Panc1 (cell line): ENCODE results near the gene SP4. TPM values are rescaled to one million over a fixed set of nuclear protein-coding genes. Genes with fewer than 3 reads are reported as not detected.

ENCODE experiments used
- ATAC-seq: fragments of 200-7000 bp; cut with Tn5 transposase; 2 replicates; pipeline ENCODE4 v1.9.1; 2020; ENCODE audit warnings: mild to moderate bottlenecking, moderate library complexity
- Bru-seq: library from RNA; stranded (reverse); fragments of 400-500 nt; gene quantifications from one replicate; lab custom pipeline; 2021; lab: Mats Ljungman, UMichigan
- BruChase-seq, 2 experiments: library from RNA; stranded (reverse); fragments of 400-500 nt; gene quantifications; one replicate each; lab custom pipeline; 2021; lab: Mats Ljungman, UMichigan
- BruUV-seq: library from RNA; stranded (reverse); fragments of 400-500 nt; replicated peaks from 2 replicates; lab custom pipeline; 2021; lab: Mats Ljungman, UMichigan
- CTCF ChIA-PET: fragments of 300-600 bp; sonication (Branson Sonifier 250); formaldehyde crosslinking; loops from one replicate; lab custom pipeline; 2022; ENCODE audit warnings: antibody characterized with exemption; lab: Charles Lee
- POLR2A ChIA-PET: fragments of 300-600 bp; sonication (Branson Sonifier 250); formaldehyde crosslinking; loops from one replicate; lab custom pipeline; 2022; ENCODE audit warnings: antibody characterized with exemption; lab: Charles Lee
- DNase-seq: peaks from one replicate; pipeline ENCODE4 v3.0.0-alpha.2; 2010; ENCODE audit warnings: low read depth, low spot score
- H3K27ac ChIP-seq: 2 replicates; pipeline ENCODE4 v1.5.1; 2011; ENCODE audit warnings: mild to moderate bottlenecking, low read length, inconsistent platforms
- H3K27me3 ChIP-seq: fragments of 200-500 bp; sonication (Bioruptor generic); 2 replicates; pipeline ENCODE4 v1.6.0; 2014; ENCODE audit warnings: low read length, inconsistent platforms; ENCODE audit not compliant: control insufficient read depth, insufficient read depth
- H3K36me3 ChIP-seq: fragments of 200-500 bp; sonication (Bioruptor generic); 2 replicates; pipeline ENCODE4 v1.5.1; 2014; ENCODE audit warnings: inconsistent platforms, mild to moderate bottlenecking, low read length, moderate library complexity; ENCODE audit not compliant: control insufficient read depth, insufficient read depth
- H3K4me1 ChIP-seq: 2 replicates; pipeline ENCODE4 v1.5.1; 2011; ENCODE audit warnings: inconsistent platforms, mild to moderate bottlenecking, low read length, moderate library complexity; ENCODE audit not compliant: control insufficient read depth, insufficient read depth
- H3K4me3 ChIP-seq, 2 experiments: 2 replicates each; pipeline ENCODE4 v1.5.1; 2011 to 2012; ENCODE audit warnings: low read depth in 2 of 2, low read length in 2 of 2, mild to moderate bottlenecking in 2 of 2, inconsistent platforms in 1 of 2, moderate library complexity in 1 of 2
- H3K9me3 ChIP-seq: fragments of 200-500 bp; sonication (Bioruptor generic); 2 replicates; pipeline ENCODE4 v1.5.1; 2014; ENCODE audit warnings: low read depth, mild to moderate bottlenecking, inconsistent platforms, low read length, moderate library complexity; ENCODE audit not compliant: control insufficient read depth, insufficient read depth
- CTCF ChIP-seq: fragments of 450-650 bp; IDR thresholded peaks from 2 replicates; pipeline ENCODE4 v1.5.1; 2017; ENCODE audit warnings: mild to moderate bottlenecking
- POLR2AphosphoS5 ChIP-seq: IDR thresholded peaks from 2 replicates; pipeline ENCODE4 v1.6.1; 2012; ENCODE audit warnings: mild to moderate bottlenecking, low read depth, low read length, moderate library complexity
- REST ChIP-seq, 2 experiments: IDR thresholded peaks; 2 replicates each; pipeline ENCODE4 v1.6.1; 2011 to 2012; ENCODE audit warnings: low read depth in 2 of 2, control low read depth in 1 of 2, low read length in 1 of 2, mild to moderate bottlenecking in 1 of 2, moderate library complexity in 1 of 2; ENCODE audit not compliant: insufficient read depth in 1 of 2
- SIN3A ChIP-seq: IDR thresholded peaks from 2 replicates; pipeline ENCODE4 v1.6.1; 2012; ENCODE audit warnings: low read depth, mild to moderate bottlenecking, low read length, moderate library complexity, borderline replicate concordance; ENCODE audit not compliant: insufficient read depth
- TCF7L2 ChIP-seq: IDR thresholded peaks from 2 replicates; pipeline ENCODE4 v1.6.1; 2011; ENCODE audit warnings: mild to moderate bottlenecking, low read depth, low read length, inconsistent platforms
- in situ Hi-C: cut with HindIII; loops from 2 replicates; pipeline ENCODE4 v1.10.0; 2016; ENCODE audit warnings: low sequenced_read_pairs, low pct_unique_long_range_greater_than_20kb
- intact Hi-C: fragments of 100-400 bp; cut with micrococcal nuclease; formaldehyde crosslinking; loops from one replicate; pipeline ENCODE4 v1.10.0; 2022; ENCODE audit not compliant: unreplicated experiment
- long read RNA-seq: library from polyadenylated mRNA; unstranded; transcript quantifications from one replicate; pipeline ENCODE4 v2.0.0, GENCODE V29; 2021; ENCODE audit not compliant: unreplicated experiment
- polyA plus RNA-seq: library from polyadenylated mRNA; unstranded; fragments of >200 nt; gene quantifications from one replicate; pipeline ENCODE4 v1.2.1, GENCODE V29; 2012; ENCODE audit warnings: missing spikeins; ENCODE audit not compliant: insufficient read length
- total RNA-seq: library from RNA; stranded (reverse); gene quantifications from one replicate; pipeline ENCODE4 v1.2.1, GENCODE V29; 2021; ENCODE audit not compliant: unreplicated experiment

SP4 gene
- total RNA-seq: 10.4 TPM
- polyA plus RNA-seq: 2.9 TPM
- percentile 77 among the genes with signal in this experiment for Bru-seq, nascent RNA
- BruChase-seq, experiment 1, labeled RNA remaining after a 2-hour chase: percentile 74 among the genes with signal in this experiment
- percentile 63 among the genes with signal in this experiment for BruChase-seq, experiment 2, labeled RNA remaining after a 6-hour chase
- long read RNA-seq, full-length matches to known transcripts: 11 of 16 reads
- long read RNA-seq, partial matches to known transcripts: 1 of 16 reads
- long read RNA-seq, other reads (novel, unspliced or antisense): 4 of 16 reads

GRCh38 chr7:21427871-21428658 lies at the start of gene SP4:
Gene SP4, plus strand, starts transcription at chr7:21428083. Its CDS starts 169 bp downstream, at chr7:21428252.
- DNase-seq (peak; percentile 45), ATAC-seq (peak; percentile 91)
- no peak for TF ChIP-seq REST (IDR thresholded peaks at IDR 0.05; ENCODE audit: insufficient read depth in 1 of 2, low read depth in 2 of 2, low read length in 1 of 2)
- TF ChIP-seq SIN3A: no peak
- TF ChIP-seq POLR2AphosphoS5: no peak
- TF ChIP-seq TCF7L2: no peak
- no peak for TF ChIP-seq CTCF
- CTCF ChIA-PET: interaction anchor here (0.6 kb wide), 2 partner anchors 336 to 649 kb away, joined by 9 to 12 read pairs; no protein-coding TSS in a partner anchor
- Histone ChIP-seq H3K4me1 (peaks cover 7% of the 10 kb centered on the region; the same call in 1 of the 2 replicates), H3K4me3 (peak within 1 kb of the TSS; percentile 90 to 92), H3K9me3 (no peaks in the 10 kb centered on the region), H3K27ac (peak within 1 kb of the TSS; percentile 93), H3K27me3 (no peaks in the 10 kb centered on the region), H3K36me3 (no peaks in the 10 kb centered on the region)
- POLR2A ChIA-PET: interaction anchor here (0.6 to 1.0 kb wide), 2 partner anchors 13 to 270 kb away, joined by 3 read pairs; no protein-coding TSS in a partner anchor
- BruUV-seq: no TSS peak
- in situ Hi-C loops: no loop called here
- intact Hi-C loops: loop anchor here (10.0 kb wide), 1 partner anchor 633 kb away; no protein-coding TSS in a partner anchor

GRCh38 chr7:21383227-21384220 lies 44.4 kb upstream of the SP4 start:
- in situ Hi-C loops (no loop called here), intact Hi-C loops (no loop called here)
- TF ChIP-seq POLR2AphosphoS5 (no peak), REST (IDR thresholded peaks at IDR 0.05; ENCODE audit: insufficient read depth in 1 of 2, low read depth in 2 of 2, low read length in 1 of 2) (no peak), TCF7L2 (no peak)
- no peak for ATAC-seq
- Histone ChIP-seq H3K4me1 (no peaks in the 10 kb centered on the region), H3K27me3 (no peaks in the 10 kb centered on the region), H3K27ac (no peak overlapping the region), H3K4me3 (no peak overlapping the region), H3K36me3 (no peaks in the 10 kb centered on the region), H3K9me3 (no peaks in the 10 kb centered on the region)
- BruUV-seq: no TSS peak
- POLR2A ChIA-PET: interaction anchor here (0.6 kb wide), 2 partner anchors 501 to 993 kb away, joined by 3 to 5 read pairs; no protein-coding TSS in a partner anchor
- CTCF ChIA-PET: no interaction called here
- no peak for DNase-seq
